ENCODE results near the gene HMGCR. TPM values are rescaled to one million over a fixed set of nuclear protein-coding genes. Genes with fewer than 3 reads are reported as not detected.

Gene HMGCR
- total RNA-seq, 2 experiments from 2014 or later: 42.6 to 124 TPM

GRCh38 chr5:75364571-75365280, 27.7 kb downstream of the HMGCR start:
- no TSS peak for BruUV-seq (replicated peaks)
- POLR2A ChIA-PET: interaction anchor here (0.5 to 1.5 kb wide), 4 partner anchors 9 to 75 kb away, joined by 3 to 9 read pairs (median 4); partner anchors contain the start of gene HMGCR

GRCh38 chr5:75365740-75366139, 28.7 kb downstream of the HMGCR start:
- H3K79me2 ChIP-seq (ENCODE audit: insufficient read depth, low read depth, low read length): no peaks in the 10 kb centered on the region
- H3K4me2 ChIP-seq (ENCODE audit: low read length): no peak overlapping the region
- H4K20me1 ChIP-seq (ENCODE audit: insufficient read depth, low read length): no peaks in the 10 kb centered on the region
- no TSS peak for BruUV-seq (replicated peaks)
- intact Hi-C loops (cut with micrococcal nuclease; ENCODE audit: unreplicated experiment): loop anchor here (10.0 kb wide), 1 partner anchor 319 kb away; no protein-coding TSS in a partner anchor
- no peaks in the 10 kb centered on the region for H3K4me1 ChIP-seq (ENCODE audit: insufficient read depth, low read length, poor library complexity, severe bottlenecking)
- ChIA-PET POLR2A (no interaction called here), CTCF (ENCODE audit: unreplicated experiment) (no interaction called here)
- no peaks in the 10 kb centered on the region for H3K9me2 ChIP-seq (ENCODE audit: insufficient read depth, low read length)
- no peak overlapping the region for H3K4me3 ChIP-seq (ENCODE audit: low read depth, low read length, poor library complexity, severe bottlenecking)
- H3K36me3 ChIP-seq (ENCODE audit: insufficient read depth, low read length): peaks cover 25% of the 10 kb centered on the region
- TF ChIP-seq CTCF (conservative IDR thresholded peaks at IDR 0.05; ENCODE audit: low read length) (no peak), EZH2phosphoT487 (IDR thresholded peaks at IDR 0.05; ENCODE audit: borderline replicate concordance, low read depth, low read length) (no peak)
- no peak overlapping the region for H3K27ac ChIP-seq (ENCODE audit: low read depth, low read length, poor library complexity, severe bottlenecking)
- no peak for DNase-seq (ENCODE audit: low spot score)
- H3K9me3 ChIP-seq (ENCODE audit: low read length): no peaks in the 10 kb centered on the region
- no peak overlapping the region for H2AFZ ChIP-seq (ENCODE audit: low read length)

More at GRCh38 chr5:75364571-75365280, 27.7 kb downstream of the HMGCR start:
- Histone ChIP-seq H3K4me3 (ENCODE audit: low read depth, low read length, poor library complexity, severe bottlenecking) (no peak overlapping the region), H3K27ac (ENCODE audit: low read depth, low read length, poor library complexity, severe bottlenecking) (no peak overlapping the region), H3K4me1 (ENCODE audit: insufficient read depth, low read length, poor library complexity, severe bottlenecking) (no peaks in the 10 kb centered on the region), H3K9me2 (ENCODE audit: insufficient read depth, low read length) (no peaks in the 10 kb centered on the region), H3K4me2 (ENCODE audit: low read length) (no peak overlapping the region), H4K20me1 (ENCODE audit: insufficient read depth, low read length) (no peaks in the 10 kb centered on the region), H3K9me3 (ENCODE audit: low read length) (no peaks in the 10 kb centered on the region), H3K36me3 (ENCODE audit: insufficient read depth, low read length) (peaks cover 35% of the 10 kb centered on the region), H3K79me2 (ENCODE audit: insufficient read depth, low read depth, low read length) (no peaks in the 10 kb centered on the region), H2AFZ (ENCODE audit: low read length) (no peak overlapping the region)
- TF ChIP-seq CTCF (conservative IDR thresholded peaks at IDR 0.05; ENCODE audit: low read length) (no peak), EZH2phosphoT487 (IDR thresholded peaks at IDR 0.05; ENCODE audit: borderline replicate concordance, low read depth, low read length) (no peak)
- intact Hi-C loops (cut with micrococcal nuclease; ENCODE audit: unreplicated experiment): loop anchor here (10.0 kb wide), 1 partner anchor 320 kb away; no protein-coding TSS in a partner anchor
- DNase-seq (ENCODE audit: low spot score): no peak
- CTCF ChIA-PET (ENCODE audit: unreplicated experiment): no interaction called here

- Histone ChIP-seq H3K4me2 (ENCODE audit: low read length) (no peak overlapping the region), H2AFZ (ENCODE audit: low read length) (no peak overlapping the region), H3K9me2 (ENCODE audit: insufficient read depth, low read length) (no peaks in the 10 kb centered on the region), H3K27ac (ENCODE audit: low read depth, low read length, poor library complexity, severe bottlenecking) (no peak overlapping the region), H3K4me3 (ENCODE audit: low read depth, low read length, poor library complexity, severe bottlenecking) (no peak overlapping the region), H3K36me3 (ENCODE audit: insufficient read depth, low read length) (peaks cover 15% of the 10 kb centered on the region), H3K9me3 (ENCODE audit: low read length) (no peaks in the 10 kb centered on the region), H3K79me2 (ENCODE audit: insufficient read depth, low read depth, low read length) (no peaks in the 10 kb centered on the region), H4K20me1 (ENCODE audit: insufficient read depth, low read length) (no peaks in the 10 kb centered on the region), H3K4me1 (ENCODE audit: insufficient read depth, low read length, poor library complexity, severe bottlenecking) (no peaks in the 10 kb centered on the region)
- TF ChIP-seq EZH2phosphoT487 (IDR thresholded peaks at IDR 0.05; ENCODE audit: borderline replicate concordance, low read depth, low read length): no peak
- TF ChIP-seq CTCF (conservative IDR thresholded peaks at IDR 0.05; ENCODE audit: low read length): no peak
- POLR2A ChIA-PET: no interaction called here
- intact Hi-C loops (cut with micrococcal nuclease; ENCODE audit: unreplicated experiment): loop anchor here (10.0 kb wide), 1 partner anchor 318 kb away; no protein-coding TSS in a partner anchor
- no peak for DNase-seq (ENCODE audit: low spot score)
- BruUV-seq (replicated peaks): no TSS peak
- CTCF ChIA-PET (ENCODE audit: unreplicated experiment): no interaction called here
Measured at GRCh38 chr5:75366787-75367186, 29.8 kb downstream of the HMGCR start.
